Fibroblast of the aortic adventitia (primary cell): ENCODE data around the gene BASP1. TPM values are rescaled to one million over a fixed set of nuclear protein-coding genes. Genes with fewer than 3 reads are reported as not detected.
A peak's percentile ranks its signal among the peaks of the same experiment; 100 is the strongest.

Experiments
- DNase-seq: peaks from one replicate; pipeline ENCODE4 v3.0.0-alpha.2; 2010; ENCODE audit warnings: low read depth
- H3K4me3 ChIP-seq: 2 replicates; pipeline ENCODE4 v1.5.1; 2011; ENCODE audit warnings: low read depth, mild to moderate bottlenecking, control low read depth, low read length, moderate library complexity
- CTCF ChIP-seq: IDR thresholded peaks from 2 replicates; pipeline ENCODE4 v1.5.1; 2011; ENCODE audit warnings: mild to moderate bottlenecking, low read length, control low read depth, inconsistent platforms; ENCODE audit not compliant: insufficient read depth
- total RNA-seq: library from RNA; depleted of rRNA; stranded (reverse); fragments of >200 nt; gene quantifications from 2 replicates; pipeline ENCODE4 v1.2.3, GENCODE V29; 2012; ENCODE audit warnings: low replicate concordance

The BASP1 gene
- total RNA-seq, 1 donor: 18.5 TPM

DNA sequence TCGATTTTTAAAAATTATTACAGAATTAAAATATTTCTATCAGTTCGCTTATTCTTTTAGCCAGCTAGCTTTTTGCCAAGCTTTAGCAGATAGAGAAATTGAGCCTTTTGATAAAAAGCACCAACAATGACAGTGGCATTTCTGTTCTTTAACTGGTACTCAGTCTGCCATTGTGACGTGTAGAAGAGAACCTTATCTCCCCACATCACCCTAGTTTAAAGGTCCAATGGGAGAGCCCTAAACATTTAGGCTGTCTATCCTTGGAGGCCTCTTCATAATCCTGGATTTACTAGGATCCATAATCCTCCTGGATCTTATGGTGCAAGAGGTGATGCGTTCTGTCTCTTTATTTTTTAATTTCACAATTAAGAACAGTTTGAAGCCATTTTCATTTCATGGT is 3.0 kb downstream of the BASP1 start:
- H3K4me3 ChIP-seq: no peak overlapping the region
- no peak for TF ChIP-seq CTCF
- DNase-seq: no peak

DNA sequence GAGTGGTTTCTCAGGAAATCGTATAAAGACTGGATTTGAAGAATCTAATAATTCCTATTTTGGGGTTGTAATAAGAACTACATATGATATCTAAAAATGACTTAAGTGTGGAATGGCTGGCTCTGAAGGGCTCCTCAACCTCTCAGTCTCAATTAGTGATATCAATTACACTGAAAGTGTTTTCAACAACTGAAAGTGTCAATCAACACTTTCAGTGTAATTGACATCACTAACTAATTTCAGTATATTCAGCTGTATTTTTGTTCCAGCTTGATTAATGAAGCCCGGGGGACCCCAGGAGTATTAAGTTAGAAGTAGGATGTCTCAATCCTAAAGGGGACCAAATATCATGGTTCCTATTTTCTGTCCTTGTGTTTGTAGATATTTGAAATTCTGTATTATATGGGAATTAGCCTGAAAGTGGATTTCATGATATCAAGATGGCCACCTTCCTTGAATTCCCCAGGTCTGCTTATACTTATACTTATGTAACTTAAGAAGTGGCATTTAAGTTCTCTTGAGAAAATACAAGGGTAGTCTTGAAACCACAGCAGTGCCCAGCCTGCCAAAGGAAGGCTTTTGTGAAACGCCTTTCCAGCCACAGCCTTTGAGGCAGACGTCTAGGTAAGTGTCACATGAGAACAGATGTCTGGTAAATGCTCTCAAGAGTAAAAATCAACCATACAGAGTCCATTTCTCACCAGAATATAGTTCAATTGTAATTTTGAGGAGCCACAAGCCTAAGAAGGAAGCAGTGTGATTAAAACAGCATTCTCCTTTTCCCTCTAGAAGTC is 4.6 kb downstream of the BASP1 start:
- no peak overlapping the region for H3K4me3 ChIP-seq
- no peak for DNase-seq
- no peak for TF ChIP-seq CTCF

GRCh38 chr5:17222664-17223063 is 5.2 kb downstream of the BASP1 start:
- no peak for TF ChIP-seq CTCF
- H3K4me3 ChIP-seq: no peak overlapping the region
- peak; percentile 45 for DNase-seq

DNA sequence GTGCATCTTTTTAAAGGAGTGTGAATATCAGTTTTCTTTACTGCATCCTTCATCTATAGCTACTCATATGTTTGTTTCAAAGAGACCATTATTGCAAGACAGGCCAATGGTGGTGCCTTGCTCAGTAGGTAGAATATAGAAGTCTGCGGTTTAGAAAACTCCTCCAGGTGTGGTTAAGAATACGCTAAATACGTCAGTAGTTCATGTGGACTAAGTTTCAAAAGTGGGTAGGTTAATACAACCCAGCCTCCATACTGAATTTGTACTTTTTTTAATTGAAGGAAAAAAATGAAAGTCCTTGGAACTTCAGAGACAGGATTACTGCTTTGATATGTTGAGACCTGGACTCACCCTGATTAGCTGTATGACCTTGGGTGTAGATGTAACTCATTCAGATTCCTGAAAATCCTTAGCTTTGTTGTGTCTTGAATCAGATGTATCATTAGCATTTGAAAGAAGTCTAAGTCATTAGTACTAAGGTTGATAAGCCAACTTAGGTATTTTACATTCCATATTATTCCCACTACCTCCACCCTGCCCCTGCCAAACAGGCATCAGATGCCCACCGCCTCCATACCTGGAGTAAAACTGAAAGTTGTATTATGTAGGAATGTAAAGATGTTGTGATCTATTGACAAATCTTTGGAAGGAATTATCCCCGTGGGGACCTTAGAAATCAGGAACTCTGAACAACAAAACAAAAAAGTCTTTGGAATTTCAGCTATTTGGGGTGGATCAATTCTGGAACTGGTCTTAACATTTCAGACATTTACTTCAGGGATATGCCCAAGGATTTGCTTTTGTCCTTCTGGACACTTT is 6.1 kb downstream of the BASP1 start:
- no peak overlapping the region for H3K4me3 ChIP-seq
- no peak for TF ChIP-seq CTCF
- DNase-seq: no peak

DNA sequence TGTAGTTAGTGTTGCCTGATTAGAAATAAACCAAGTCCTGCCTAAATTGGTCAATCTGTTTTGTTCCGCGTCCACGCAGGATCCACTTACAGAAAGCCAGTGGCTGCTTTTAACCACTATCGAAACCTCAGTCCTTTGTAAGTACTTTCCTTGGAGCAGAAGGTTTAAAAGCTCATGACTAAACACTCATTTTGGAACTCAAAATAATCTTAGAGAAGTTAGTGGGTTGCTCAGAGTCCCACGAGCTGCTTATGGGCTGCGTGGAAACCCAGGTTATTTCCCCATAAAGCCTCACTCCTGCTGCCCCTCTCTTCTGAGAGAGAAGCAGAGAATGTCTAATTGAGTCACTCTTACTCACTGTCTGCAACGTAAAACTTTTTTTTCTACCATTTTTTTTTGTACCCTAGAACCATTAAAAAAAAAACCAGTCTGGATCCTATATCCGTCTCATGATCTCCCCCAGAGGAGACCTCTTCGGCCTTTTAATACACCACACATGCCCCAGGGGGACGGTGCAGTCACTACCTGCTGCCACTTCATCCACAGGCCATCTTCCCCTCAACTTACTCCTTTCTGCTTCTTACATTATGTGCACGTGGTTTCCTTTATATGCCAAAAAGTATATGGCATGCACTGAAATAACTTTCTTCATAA is 7.6 kb downstream of the BASP1 start:
- no peak overlapping the region for H3K4me3 ChIP-seq
- DNase-seq: no peak
- no peak for TF ChIP-seq CTCF

GRCh38 chr5:17225520-17225919 is 8.1 kb downstream of the BASP1 start:
- TF ChIP-seq CTCF: no peak
- H3K4me3 ChIP-seq: no peak overlapping the region
- no peak for DNase-seq
